HCT116 (cell line): Measurements from ENCODE around the gene HUWE1. TPM values are rescaled to one million over a fixed set of nuclear protein-coding genes. Genes with fewer than 3 reads are reported as not detected.
"Not testable (repeated sequence)": the region's sequence is repeated elsewhere in the genome, so short reads cannot be mapped to it uniquely, and the experiment has no call there.

Experiments used
- ATAC-seq: fragments of 200-7000 bp; cut with Tn5 transposase; 2 replicates; pipeline ENCODE4 v1.9.1; 2020; ENCODE audit warnings: mild to moderate bottlenecking, moderate library complexity
- BruUV-seq: library from RNA; stranded (reverse); fragments of 400-500 nt; replicated peaks from 2 replicates; lab custom pipeline; 2021; lab: Mats Ljungman, UMichigan
- CTCF ChIA-PET: fragments of 300-600 bp; sonication (Branson Sonifier 250); formaldehyde crosslinking; loops from one replicate; lab custom pipeline; 2021; ENCODE audit warnings: antibody characterized with exemption; lab: Charles Lee
- POLR2A ChIA-PET: fragments of 300-600, 350-600 bp; sonication (Branson Sonifier 250); formaldehyde crosslinking; loops from one replicate; lab custom pipeline; 2021; ENCODE audit warnings: antibody characterized with exemption; lab: Charles Lee
- RAD21 ChIA-PET, 2 experiments: fragments of 300-600 bp; sonication (Branson Sonifier 250); formaldehyde crosslinking; loops; one replicate each; lab custom pipeline; 2023; ENCODE audit warnings: low total read pairs in 2 of 2; ENCODE audit not compliant: uncharacterized antibody in 2 of 2, unreplicated experiment in 2 of 2, low non-redundant PET in 1 of 2; lab: Charles Lee
- DNase-seq: peaks from one replicate; pipeline ENCODE4 v3.0.0-alpha.2; 2010; ENCODE audit warnings: low read depth, low spot score
- H2AFZ ChIP-seq: fragments of 200-600 bp; shearing (Covaris generic), sonication (generic); 2 replicates; pipeline ENCODE4 v1.6.1; 2017; ENCODE audit warnings: low read depth, mixed run types, mixed read lengths, antibody characterized with exemption, low read length; ENCODE audit not compliant: poor library complexity, severe bottlenecking
- H3K27ac ChIP-seq: 2 replicates; pipeline ENCODE4 v1.5.1; 2012; ENCODE audit warnings: low read depth, low read length
- H3K27me3 ChIP-seq: fragments of 200-600 bp; sonication (generic); 2 replicates; pipeline ENCODE4 v1.6.1; 2016; ENCODE audit warnings: mixed run types, low read length, mixed read lengths; ENCODE audit not compliant: insufficient read depth
- H3K36me3 ChIP-seq, 2 experiments: fragments of 200-500 bp in 1 of 2; fragments of 200-600 bp in 1 of 2; sonication (Bioruptor generic) in 1 of 2; sonication (generic) in 1 of 2; 2 replicates each; pipeline versions ENCODE4 v1.5.1 to v1.6.1; 2014 to 2016; ENCODE audit warnings: low read length in 2 of 2, inconsistent platforms in 1 of 2, mixed read lengths in 1 of 2, mixed run types in 1 of 2; ENCODE audit not compliant: insufficient read depth in 2 of 2, control insufficient read depth in 1 of 2
- H3K4me1 ChIP-seq, 2 experiments: fragments of 200-600 bp in 1 of 2; sonication (generic) in 1 of 2; 2 replicates each; pipeline versions ENCODE4 v1.5.1 to v1.6.1; 2012 to 2017; ENCODE audit warnings: low read length in 2 of 2, inconsistent platforms in 1 of 2, mild to moderate bottlenecking in 1 of 2, mixed read lengths in 1 of 2, mixed run types in 1 of 2, moderate library complexity in 1 of 2; ENCODE audit not compliant: insufficient read depth in 2 of 2, control insufficient read depth in 1 of 2
- H3K4me2 ChIP-seq: fragments of 200-600 bp; sonication (generic); 2 replicates; pipeline ENCODE4 v1.6.1; 2017; ENCODE audit warnings: mixed run types, low read length, mixed read lengths
- H3K4me3 ChIP-seq, 2 experiments: fragments of 200-600 bp in 1 of 2; sonication (generic) in 1 of 2; replicated peaks in 1 of 2; 2 replicates each; pipeline ENCODE4 v1.5.1; 2011 to 2016; ENCODE audit warnings: low read length in 2 of 2, control low read depth in 1 of 2, low read depth in 1 of 2, mild to moderate bottlenecking in 1 of 2, mixed read lengths in 1 of 2, mixed run types in 1 of 2
- H3K79me2 ChIP-seq: fragments of 200-600 bp; sonication (generic); 2 replicates; pipeline ENCODE4 v1.6.1; 2017; ENCODE audit warnings: mild to moderate bottlenecking, mixed run types, low read length, moderate library complexity, mixed read lengths; ENCODE audit not compliant: insufficient read depth
- H3K9ac ChIP-seq: fragments of 200-600 bp; sonication (generic); 2 replicates; pipeline ENCODE4 v1.6.1; 2016; ENCODE audit warnings: low read length, mixed read lengths
- H3K9me2 ChIP-seq: fragments of 200-600 bp; sonication (generic), shearing (Covaris generic); 2 replicates; pipeline ENCODE4 v1.6.1; 2017; ENCODE audit warnings: mixed run types, mild to moderate bottlenecking, moderate library complexity; ENCODE audit not compliant: insufficient read depth
- H3K9me3 ChIP-seq, 2 experiments: fragments of 200-500 bp in 1 of 2; fragments of 200-600 bp in 1 of 2; sonication (Bioruptor generic) in 1 of 2; sonication (generic) in 1 of 2; 2 replicates each; pipeline ENCODE4 v1.6.1; 2014 to 2017; ENCODE audit warnings: low read length in 2 of 2, mixed read lengths in 2 of 2, inconsistent platforms in 1 of 2, low read depth in 1 of 2, mild to moderate bottlenecking in 1 of 2, mixed run types in 1 of 2, moderate library complexity in 1 of 2; ENCODE audit not compliant: control insufficient read depth in 1 of 2, insufficient read depth in 1 of 2
- H4K20me1 ChIP-seq: fragments of 200-600 bp; sonication (generic), shearing (Covaris generic); 2 replicates; pipeline ENCODE4 v1.6.1; 2017; ENCODE audit warnings: mixed run types, mild to moderate bottlenecking, moderate library complexity; ENCODE audit not compliant: insufficient read depth
- ATF3 ChIP-seq: IDR thresholded peaks from 2 replicates; pipeline ENCODE4 v1.6.1; 2012
- CBX3 ChIP-seq: IDR thresholded peaks from 2 replicates; pipeline ENCODE4 v1.6.1; 2012; ENCODE audit warnings: low read depth
- EGR1 ChIP-seq: IDR thresholded peaks from 2 replicates; pipeline ENCODE4 v1.6.1; 2012; ENCODE audit warnings: low read depth
- ELF1 ChIP-seq: IDR thresholded peaks from 2 replicates; pipeline ENCODE4 v1.6.1; 2012; ENCODE audit warnings: low read depth, borderline replicate concordance
- EZH2 ChIP-seq: fragments of 200-600 bp; sonication (generic); IDR thresholded peaks from 2 replicates; pipeline ENCODE4 v1.6.1; 2017; ENCODE audit warnings: antibody characterized with exemption, mixed run types
- EZH2phosphoT487 ChIP-seq: fragments of 200-600 bp; IDR thresholded peaks from 2 replicates; pipeline ENCODE4 v1.6.1; 2018; ENCODE audit warnings: antibody characterized with exemption, borderline replicate concordance
- FOSL1 ChIP-seq: IDR thresholded peaks from 2 replicates; pipeline ENCODE4 v1.6.1; 2012; ENCODE audit warnings: low read depth
- JUND ChIP-seq: IDR thresholded peaks from 2 replicates; pipeline ENCODE4 v1.6.1; 2012
- MAX ChIP-seq: IDR thresholded peaks from 2 replicates; pipeline ENCODE4 v1.6.1; 2012
- POLR2A ChIP-seq: IDR thresholded peaks from 2 replicates; pipeline ENCODE4 v1.7.0; 2011; ENCODE audit warnings: borderline replicate concordance; ENCODE audit not compliant: insufficient read depth, insufficient read length; ENCODE audit errors: extremely low read depth
- POLR2AphosphoS5 ChIP-seq: IDR thresholded peaks from 2 replicates; pipeline ENCODE4 v1.6.1; 2011; ENCODE audit warnings: mild to moderate bottlenecking, low read depth, low read length, moderate library complexity
- RAD21 ChIP-seq: IDR thresholded peaks from 2 replicates; pipeline ENCODE4 v1.6.1; 2012; ENCODE audit warnings: low read depth, mild to moderate bottlenecking
- REST ChIP-seq: IDR thresholded peaks from 2 replicates; pipeline ENCODE4 v1.6.1; 2012; ENCODE audit warnings: low read depth
- SIN3A ChIP-seq: IDR thresholded peaks from 2 replicates; pipeline ENCODE4 v1.6.1; 2012; ENCODE audit warnings: low read depth
- SP1 ChIP-seq: IDR thresholded peaks from 2 replicates; pipeline ENCODE4 v1.6.1; 2012; ENCODE audit warnings: low read depth
- TCF7L2 ChIP-seq: IDR thresholded peaks from 2 replicates; pipeline ENCODE4 v1.7.0; 2011; ENCODE audit warnings: borderline replicate concordance, inconsistent platforms; ENCODE audit not compliant: insufficient read depth, insufficient read length; ENCODE audit errors: extremely low read depth
- ZFX ChIP-seq: fragments of 450-650 bp; IDR thresholded peaks from 2 replicates; pipeline ENCODE4 v1.6.1; 2017
- ZNF274 ChIP-seq: fragments of 200-500 bp; sonication (Bioruptor generic); IDR thresholded peaks from 2 replicates; pipeline ENCODE4 v1.6.1; 2014; ENCODE audit warnings: mild to moderate bottlenecking, low read depth, low read length, inconsistent platforms
- intact Hi-C: fragments of 100-400 bp; cut with micrococcal nuclease; formaldehyde crosslinking; loops from 2 replicates; pipeline ENCODE4 v1.10.0; 2022
- total RNA-seq: library from RNA; stranded (reverse); gene quantifications from one replicate; pipeline ENCODE4 v1.2.1, GENCODE V29; 2021; ENCODE audit not compliant: unreplicated experiment

HUWE1 gene
- total RNA-seq, 1 experiment from 2014 or later = 197 TPM

DNA sequence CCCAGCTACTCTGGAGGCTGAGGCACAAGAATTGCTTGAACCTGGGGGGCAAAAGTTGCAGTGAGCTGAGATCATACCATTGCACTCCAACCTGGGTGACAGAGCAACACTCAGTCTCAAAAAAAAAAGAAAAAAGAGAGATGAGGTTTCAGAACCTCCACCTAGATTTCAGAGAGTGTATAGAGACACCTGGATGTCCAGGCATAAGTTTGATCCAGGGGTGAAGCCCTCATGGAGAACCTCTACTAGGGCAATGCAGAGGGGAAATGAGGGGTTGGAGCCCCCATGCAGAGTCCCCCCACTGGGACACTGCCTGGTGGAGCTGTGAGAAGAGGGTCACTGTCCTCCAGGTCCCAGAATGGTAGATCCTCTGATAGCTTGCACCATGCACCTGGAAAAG is 159.5 kb downstream of the HUWE1 start (continued):
- TF ChIP-seq RAD21 = no peak
- TF ChIP-seq CBX3 = no peak
- no peak for TF ChIP-seq ELF1
- no peak for TF ChIP-seq EGR1

DNA sequence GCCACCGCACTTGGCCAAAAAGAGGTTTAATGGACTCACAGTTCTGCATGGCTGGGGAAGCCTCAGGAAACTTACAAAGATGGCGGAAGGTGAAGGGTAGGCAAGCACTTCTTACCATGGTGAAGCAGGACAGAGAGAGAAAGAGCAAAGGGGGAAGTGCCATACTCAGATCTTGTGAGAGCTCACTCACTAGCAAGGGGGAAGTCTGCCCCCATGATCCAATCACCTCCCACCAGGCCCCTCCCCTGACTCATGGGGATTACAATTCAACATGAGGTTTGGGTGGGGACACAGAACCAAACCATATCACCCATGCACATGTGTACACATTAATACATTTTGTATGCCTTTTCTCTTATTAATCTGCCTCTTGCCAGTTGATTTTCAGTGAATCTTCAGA is 175.2 kb downstream of the HUWE1 start:
- TF ChIP-seq ELF1 = no peak
- TF ChIP-seq TCF7L2 = no peak
- TF ChIP-seq ZFX = no peak
- no peak for TF ChIP-seq FOSL1
- TF ChIP-seq EGR1 = no peak
- no peak for TF ChIP-seq JUND
- TF ChIP-seq ATF3 = no peak
- no peak for TF ChIP-seq ZNF274
- no peak for TF ChIP-seq REST
- TF ChIP-seq POLR2AphosphoS5 = no peak
- TF ChIP-seq SP1 = no peak
- no peak for TF ChIP-seq EZH2phosphoT487
- TF ChIP-seq SIN3A = no peak
- no peak for TF ChIP-seq POLR2A
- TF ChIP-seq RAD21 = no peak
- TF ChIP-seq CBX3 = no peak
- TF ChIP-seq MAX = no peak
- TF ChIP-seq EZH2 = no peak
- H3K36me3 ChIP-seq = no peaks in the 10 kb centered on the region

DNA sequence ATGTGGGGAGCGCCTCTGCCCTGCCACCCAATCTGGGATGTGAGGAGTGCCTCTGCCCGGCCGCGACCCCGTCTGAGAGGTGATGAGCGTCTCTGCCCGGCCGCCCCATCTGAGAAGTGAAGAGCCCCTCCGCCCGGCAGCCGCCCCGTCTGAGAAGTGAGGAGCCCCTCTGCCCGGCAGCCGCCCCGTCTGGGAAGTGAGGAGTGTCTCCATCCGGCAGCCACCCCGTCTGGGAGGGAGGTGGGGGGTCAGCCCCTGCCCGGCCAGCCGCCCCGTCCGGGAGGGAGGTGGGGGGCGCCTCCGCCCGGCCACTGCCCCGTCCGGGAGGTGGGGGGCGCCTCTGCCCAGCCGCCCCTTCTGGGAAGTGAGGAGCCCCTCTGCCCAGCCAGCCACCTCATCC is 182.5 kb downstream of the HUWE1 start:
- BruUV-seq, H4K20me1 ChIP-seq, H3K79me2 ChIP-seq, H3K4me1 ChIP-seq, H3K9me3 ChIP-seq, intact Hi-C loops, H3K4me3 ChIP-seq, H2AFZ ChIP-seq, H3K9ac ChIP-seq, ATAC-seq, H3K27me3 ChIP-seq, CTCF ChIA-PET, RAD21 ChIA-PET, H3K9me2 ChIP-seq, H3K36me3 ChIP-seq, DNase-seq, H3K27ac ChIP-seq, H3K4me2 ChIP-seq, POLR2A ChIA-PET: not testable (repeated sequence)

More for the DNA sequence above, 175.2 kb downstream of the HUWE1 start:
- Histone ChIP-seq H4K20me1 (no peaks in the 10 kb centered on the region), H3K9me3 (no peaks in the 10 kb centered on the region), H3K9me2 (no peaks in the 10 kb centered on the region), H3K4me1 (no peaks in the 10 kb centered on the region), H2AFZ (no peak overlapping the region), H3K27me3 (no peaks in the 10 kb centered on the region), H3K4me3 (no peak overlapping the region), H3K27ac (no peak overlapping the region), H3K79me2 (no peaks in the 10 kb centered on the region), H3K9ac (no peak overlapping the region), H3K4me2 (no peak overlapping the region)
- CTCF ChIA-PET = no interaction called here
- ATAC-seq (no peak), DNase-seq (no peak)
- RAD21 ChIA-PET = no interaction called here
- intact Hi-C loops = no loop called here
- BruUV-seq = no TSS peak
- POLR2A ChIA-PET = no interaction called here
